SK-N-SH (cell line): ENCODE data around the gene CCDC30. TPM values are rescaled to one million over a fixed set of nuclear protein-coding genes. Genes with fewer than 3 reads are reported as not detected.

Experiments used
- CTCF ChIA-PET: fragments of 300-600, 350-600 bp; formaldehyde crosslinking; extraction: SDS; loops from one replicate; lab custom pipeline; 2021; lab: Yijun Ruan, JAX
- POLR2A ChIA-PET: fragments of 350-600 bp; sonication (Branson Sonifier 250); formaldehyde crosslinking; extraction: SDS; loops from one replicate; lab custom pipeline; 2020; ENCODE audit warnings: antibody characterized with exemption, inconsistent platforms; lab: Yijun Ruan, JAX
- DNase-seq: peaks from one replicate; pipeline ENCODE4 v3.0.0; 2012
- H2AFZ ChIP-seq: fragments of 200-600 bp; sonication (generic); 2 replicates; pipeline ENCODE4 v1.8.1; 2016; ENCODE audit warnings: antibody characterized with exemption, mild to moderate bottlenecking, low read depth
- H3F3A ChIP-seq: fragments of 200-600 bp; sonication (generic); replicated peaks from 2 replicates; pipeline ENCODE3; 2016; ENCODE audit warnings: antibody characterized with exemption, mild to moderate bottlenecking; ENCODE audit not compliant: insufficient read depth
- H3K27ac ChIP-seq, 2 experiments: fragments of 200-500 bp in 1 of 2; fragments of 200-600 bp in 1 of 2; sonication (Bioruptor generic) in 1 of 2; sonication (generic), shearing (Covaris generic) in 1 of 2; 2 replicates each; pipeline versions ENCODE4 v1.5.1 to v1.6.1; 2014 to 2016; ENCODE audit warnings: low read depth in 2 of 2, inconsistent platforms in 1 of 2, low read length in 1 of 2, mild to moderate bottlenecking in 1 of 2, mixed read lengths in 1 of 2
- H3K27me3 ChIP-seq: fragments of 200-600 bp; sonication (generic), shearing (Covaris generic); 2 replicates; pipeline ENCODE4 v1.6.1; 2016; ENCODE audit warnings: mixed run types; ENCODE audit not compliant: insufficient read depth
- H3K36me3 ChIP-seq, 2 experiments: fragments of 200-500 bp in 1 of 2; fragments of 200-600 bp in 1 of 2; sonication (Bioruptor generic) in 1 of 2; sonication (generic) in 1 of 2; replicated peaks in 1 of 2; 2 replicates each; pipeline versions ENCODE3 to v1.5.1; 2014 to 2016; ENCODE audit warnings: low read length in 1 of 2, mild to moderate bottlenecking in 1 of 2; ENCODE audit not compliant: insufficient read depth in 2 of 2, control insufficient read depth in 1 of 2
- H3K4me1 ChIP-seq, 2 experiments: fragments of 200-500 bp in 1 of 2; fragments of 200-600 bp in 1 of 2; sonication (Bioruptor generic) in 1 of 2; sonication (generic), shearing (Covaris generic) in 1 of 2; 2 replicates each; pipeline versions ENCODE4 v1.5.1 to v1.6.1; 2014 to 2016; ENCODE audit warnings: low read depth in 1 of 2, low read length in 1 of 2, mixed run types in 1 of 2; ENCODE audit not compliant: insufficient read depth in 2 of 2, control insufficient read depth in 1 of 2
- H3K4me2 ChIP-seq: fragments of 200-600 bp; sonication (generic), shearing (Covaris generic); 2 replicates; pipeline ENCODE4 v1.6.1; 2017; ENCODE audit warnings: mixed run types
- H3K4me3 ChIP-seq, 2 experiments: fragments of 200-500 bp in 1 of 2; fragments of 200-600 bp in 1 of 2; sonication (Bioruptor generic) in 1 of 2; sonication (generic), shearing (Covaris generic) in 1 of 2; 2 replicates each; pipeline versions ENCODE4 v1.5.1 to v1.8.1; 2014 to 2016; ENCODE audit warnings: low read depth in 2 of 2, inconsistent platforms in 1 of 2, low read length in 1 of 2, mild to moderate bottlenecking in 1 of 2, mixed read lengths in 1 of 2, moderate library complexity in 1 of 2
- H3K79me2 ChIP-seq: fragments of 200-600 bp; sonication (generic); 2 replicates; pipeline ENCODE4 v1.8.1; 2017; ENCODE audit warnings: mild to moderate bottlenecking; ENCODE audit not compliant: insufficient read depth
- H3K9ac ChIP-seq: fragments of 200-600 bp; sonication (generic); 2 replicates; pipeline ENCODE4 v1.6.1; 2017; ENCODE audit warnings: mixed run types
- H3K9me2 ChIP-seq: fragments of 200-600 bp; sonication (generic); 2 replicates; pipeline ENCODE4 v1.6.1; 2017; ENCODE audit warnings: mixed run types
- H3K9me3 ChIP-seq: fragments of 200-600 bp; sonication (generic); 2 replicates; pipeline ENCODE4 v1.6.1; 2017; ENCODE audit warnings: mixed run types, mild to moderate bottlenecking, moderate library complexity
- H4K20me1 ChIP-seq: fragments of 200-600 bp; sonication (generic); 2 replicates; pipeline ENCODE4 v1.6.1; 2017; ENCODE audit warnings: mild to moderate bottlenecking, mixed run types; ENCODE audit not compliant: insufficient read depth
- CHD2 ChIP-seq: fragments of 150-350 bp; IDR thresholded peaks from 2 replicates; pipeline ENCODE4 v1.6.1; 2018; ENCODE audit warnings: low read length; ENCODE audit not compliant: partially characterized antibody
- FOXJ3 ChIP-seq: sonication (generic); formaldehyde crosslinking; IDR thresholded peaks from 2 replicates; pipeline ENCODE4 v1.5.1; 2020; ENCODE audit warnings: mild to moderate bottlenecking, missing genetic modification reagents
- FOXM1 ChIP-seq: IDR thresholded peaks from 2 replicates; pipeline ENCODE4 v1.4.0; 2012; ENCODE audit warnings: low read depth, mild to moderate bottlenecking
- GATA2 ChIP-seq: sonication (generic); formaldehyde crosslinking; IDR thresholded peaks from 2 replicates; pipeline ENCODE4 v1.5.0; 2020; ENCODE audit warnings: mild to moderate bottlenecking, missing genetic modification reagents
- JUND ChIP-seq: IDR thresholded peaks from 2 replicates; pipeline ENCODE4 v1.4.0; 2012
- MAX ChIP-seq: IDR thresholded peaks from 2 replicates; pipeline ENCODE4 v1.4.0; 2012; ENCODE audit warnings: low read depth
- MXI1 ChIP-seq: IDR thresholded peaks from 2 replicates; pipeline ENCODE4 v1.6.1; 2012; ENCODE audit warnings: mild to moderate bottlenecking, low read depth, low read length, improper control_type of control experiment
- POLR2AphosphoS5 ChIP-seq: IDR thresholded peaks from 2 replicates; pipeline ENCODE4 v1.6.1; 2012; ENCODE audit warnings: low read depth, low read length
- RCOR1 ChIP-seq: fragments of 150-350 bp; IDR thresholded peaks from 2 replicates; pipeline ENCODE4 v1.6.1; 2017; ENCODE audit warnings: antibody characterized with exemption, low read length
- RFX5 ChIP-seq: IDR thresholded peaks from 2 replicates; pipeline ENCODE4 v1.6.1; 2012; ENCODE audit warnings: mild to moderate bottlenecking, improper control_type of control experiment, low read length
- TAF1 ChIP-seq: IDR thresholded peaks from 2 replicates; pipeline ENCODE4 v1.6.1; 2012; ENCODE audit warnings: low read depth, mild to moderate bottlenecking, low read length, moderate library complexity, borderline replicate concordance
- TCF12 ChIP-seq: IDR thresholded peaks from 2 replicates; pipeline ENCODE4 v1.4.0; 2012
- TEAD4 ChIP-seq: IDR thresholded peaks from 2 replicates; pipeline ENCODE4 v1.4.0; 2012; ENCODE audit warnings: mild to moderate bottlenecking, borderline replicate concordance; ENCODE audit not compliant: insufficient read depth
- USF2 ChIP-seq: fragments of 150-350 bp; IDR thresholded peaks from 2 replicates; pipeline ENCODE4 v1.6.1; 2017; ENCODE audit warnings: antibody characterized with exemption, low read length, low read depth, borderline replicate concordance
- WGBS: methylation state at CpG from one replicate; pipeline ENCODE4 v1.1.6; 2017; ENCODE audit warnings: low lambda C conversion rate; 5-methylcytosine and 5-hydroxymethylcytosine counted together
- polyA plus RNA-seq, 3 experiments: library from polyadenylated mRNA; depleted of rRNA; stranded (reverse); fragments of >200 nt; gene quantifications; 2 replicates each; pipeline ENCODE4 v1.2.3, GENCODE V29; 2012
- TF ChIP-seq, protein P1 (sequence below): IDR thresholded peaks from 2 replicates; pipeline ENCODE4 v1.4.0; 2012; ENCODE audit warnings: low read depth, borderline replicate concordance
- TF ChIP-seq, protein P2 (sequence below): IDR thresholded peaks from 2 replicates; pipeline ENCODE4 v1.6.1; 2012; ENCODE audit warnings: mild to moderate bottlenecking, low read depth, low read length, moderate library complexity

CCDC30 gene
- polyA plus RNA-seq, 1 of the 3 experiments (the other 2 are of a cell fraction): 0.94 TPM

GRCh38 chr1:42424201-42424600 lies 38.9 kb upstream of the CCDC30 start (continued):
- TF ChIP-seq, protein P1, sequence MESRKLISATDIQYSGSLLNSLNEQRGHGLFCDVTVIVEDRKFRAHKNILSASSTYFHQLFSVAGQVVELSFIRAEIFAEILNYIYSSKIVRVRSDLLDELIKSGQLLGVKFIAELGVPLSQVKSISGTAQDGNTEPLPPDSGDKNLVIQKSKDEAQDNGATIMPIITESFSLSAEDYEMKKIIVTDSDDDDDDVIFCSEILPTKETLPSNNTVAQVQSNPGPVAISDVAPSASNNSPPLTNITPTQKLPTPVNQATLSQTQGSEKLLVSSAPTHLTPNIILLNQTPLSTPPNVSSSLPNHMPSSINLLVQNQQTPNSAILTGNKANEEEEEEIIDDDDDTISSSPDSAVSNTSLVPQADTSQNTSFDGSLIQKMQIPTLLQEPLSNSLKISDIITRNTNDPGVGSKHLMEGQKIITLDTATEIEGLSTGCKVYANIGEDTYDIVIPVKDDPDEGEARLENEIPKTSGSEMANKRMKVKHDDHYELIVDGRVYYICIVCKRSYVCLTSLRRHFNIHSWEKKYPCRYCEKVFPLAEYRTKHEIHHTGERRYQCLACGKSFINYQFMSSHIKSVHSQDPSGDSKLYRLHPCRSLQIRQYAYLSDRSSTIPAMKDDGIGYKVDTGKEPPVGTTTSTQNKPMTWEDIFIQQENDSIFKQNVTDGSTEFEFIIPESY: no peak

DNA sequence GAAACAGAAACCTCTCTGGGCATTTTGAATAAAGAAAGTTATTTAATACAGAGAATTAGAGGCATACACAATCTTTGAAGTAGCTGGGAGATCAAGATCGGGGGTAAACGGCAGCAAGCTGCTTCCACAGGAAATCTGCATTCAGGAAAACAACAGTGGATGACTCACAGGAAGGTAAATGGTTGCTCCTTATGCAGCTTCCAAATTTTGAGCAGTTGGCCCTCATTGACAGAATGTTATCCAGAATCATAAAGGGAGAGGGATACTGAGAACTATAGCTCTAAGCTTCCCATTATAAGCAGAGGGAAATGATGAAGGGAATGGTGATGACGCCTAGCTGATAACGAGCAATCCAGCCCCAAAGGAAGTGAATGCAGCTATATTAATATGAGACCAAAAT lies 35.8 kb upstream of the CCDC30 start:
- WGBS: 74% methylated on average over 4 of the region's 4 CpGs
- POLR2A ChIA-PET: no interaction called here
- Histone ChIP-seq H4K20me1 (no peaks in the 10 kb centered on the region), H3K9me2 (no peaks in the 10 kb centered on the region), H3K79me2 (no peaks in the 10 kb centered on the region), H3K4me2 (no peak overlapping the region), H3K9ac (no peak overlapping the region), H2AFZ (no peak overlapping the region), H3K4me1 (no peaks in the 10 kb centered on the region; a peak in 1 of 4 replicates)
- TF ChIP-seq, protein P2, sequence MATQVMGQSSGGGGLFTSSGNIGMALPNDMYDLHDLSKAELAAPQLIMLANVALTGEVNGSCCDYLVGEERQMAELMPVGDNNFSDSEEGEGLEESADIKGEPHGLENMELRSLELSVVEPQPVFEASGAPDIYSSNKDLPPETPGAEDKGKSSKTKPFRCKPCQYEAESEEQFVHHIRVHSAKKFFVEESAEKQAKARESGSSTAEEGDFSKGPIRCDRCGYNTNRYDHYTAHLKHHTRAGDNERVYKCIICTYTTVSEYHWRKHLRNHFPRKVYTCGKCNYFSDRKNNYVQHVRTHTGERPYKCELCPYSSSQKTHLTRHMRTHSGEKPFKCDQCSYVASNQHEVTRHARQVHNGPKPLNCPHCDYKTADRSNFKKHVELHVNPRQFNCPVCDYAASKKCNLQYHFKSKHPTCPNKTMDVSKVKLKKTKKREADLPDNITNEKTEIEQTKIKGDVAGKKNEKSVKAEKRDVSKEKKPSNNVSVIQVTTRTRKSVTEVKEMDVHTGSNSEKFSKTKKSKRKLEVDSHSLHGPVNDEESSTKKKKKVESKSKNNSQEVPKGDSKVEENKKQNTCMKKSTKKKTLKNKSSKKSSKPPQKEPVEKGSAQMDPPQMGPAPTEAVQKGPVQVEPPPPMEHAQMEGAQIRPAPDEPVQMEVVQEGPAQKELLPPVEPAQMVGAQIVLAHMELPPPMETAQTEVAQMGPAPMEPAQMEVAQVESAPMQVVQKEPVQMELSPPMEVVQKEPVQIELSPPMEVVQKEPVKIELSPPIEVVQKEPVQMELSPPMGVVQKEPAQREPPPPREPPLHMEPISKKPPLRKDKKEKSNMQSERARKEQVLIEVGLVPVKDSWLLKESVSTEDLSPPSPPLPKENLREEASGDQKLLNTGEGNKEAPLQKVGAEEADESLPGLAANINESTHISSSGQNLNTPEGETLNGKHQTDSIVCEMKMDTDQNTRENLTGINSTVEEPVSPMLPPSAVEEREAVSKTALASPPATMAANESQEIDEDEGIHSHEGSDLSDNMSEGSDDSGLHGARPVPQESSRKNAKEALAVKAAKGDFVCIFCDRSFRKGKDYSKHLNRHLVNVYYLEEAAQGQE: no peak
- no peak for TF ChIP-seq TEAD4
- TF ChIP-seq JUND: no peak
- no peak for TF ChIP-seq FOXM1
- TF ChIP-seq MXI1: no peak
- TF ChIP-seq TCF12: no peak
- no peak for TF ChIP-seq RFX5
- TF ChIP-seq POLR2AphosphoS5: no peak
- TF ChIP-seq RCOR1: no peak
- TF ChIP-seq USF2: no peak
- no peak for TF ChIP-seq MAX
- TF ChIP-seq, protein P1: no peak
- no peak for TF ChIP-seq FOXJ3 (CRISPR knock-in tag)
- no peak for TF ChIP-seq CHD2
- TF ChIP-seq TAF1: no peak
- TF ChIP-seq GATA2 (CRISPR knock-in tag): no peak
- TF ChIP-seq, all 33 proteins: peak for 0
- DNase-seq: no peak
- CTCF ChIA-PET: no interaction called here
- no peak overlapping the region for H3K27ac ChIP-seq
- H3K4me3 ChIP-seq: no peak overlapping the region
- H3K9me3 ChIP-seq: no peaks in the 10 kb centered on the region
- H3F3A ChIP-seq: no peaks in the 10 kb centered on the region
- H3K27me3 ChIP-seq: no peaks in the 10 kb centered on the region; the same call in 1 of the 2 replicates
- no peaks in the 10 kb centered on the region for H3K36me3 ChIP-seq
